Measurements from ENCODE around the gene HMG20B.

- TF ChIP-seq, protein P1, sequence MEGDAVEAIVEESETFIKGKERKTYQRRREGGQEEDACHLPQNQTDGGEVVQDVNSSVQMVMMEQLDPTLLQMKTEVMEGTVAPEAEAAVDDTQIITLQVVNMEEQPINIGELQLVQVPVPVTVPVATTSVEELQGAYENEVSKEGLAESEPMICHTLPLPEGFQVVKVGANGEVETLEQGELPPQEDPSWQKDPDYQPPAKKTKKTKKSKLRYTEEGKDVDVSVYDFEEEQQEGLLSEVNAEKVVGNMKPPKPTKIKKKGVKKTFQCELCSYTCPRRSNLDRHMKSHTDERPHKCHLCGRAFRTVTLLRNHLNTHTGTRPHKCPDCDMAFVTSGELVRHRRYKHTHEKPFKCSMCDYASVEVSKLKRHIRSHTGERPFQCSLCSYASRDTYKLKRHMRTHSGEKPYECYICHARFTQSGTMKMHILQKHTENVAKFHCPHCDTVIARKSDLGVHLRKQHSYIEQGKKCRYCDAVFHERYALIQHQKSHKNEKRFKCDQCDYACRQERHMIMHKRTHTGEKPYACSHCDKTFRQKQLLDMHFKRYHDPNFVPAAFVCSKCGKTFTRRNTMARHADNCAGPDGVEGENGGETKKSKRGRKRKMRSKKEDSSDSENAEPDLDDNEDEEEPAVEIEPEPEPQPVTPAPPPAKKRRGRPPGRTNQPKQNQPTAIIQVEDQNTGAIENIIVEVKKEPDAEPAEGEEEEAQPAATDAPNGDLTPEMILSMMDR (IDR thresholded peaks at IDR 0.05): no peak
- TF ChIP-seq TEAD4 (IDR thresholded peaks at IDR 0.05; ENCODE audit: borderline replicate concordance, insufficient read depth) (no peak), RCOR1 (IDR thresholded peaks at IDR 0.05; ENCODE audit: low read length) (no peak), USF2 (IDR thresholded peaks at IDR 0.05; ENCODE audit: borderline replicate concordance, low read depth, low read length) (no peak), RAD21 (IDR thresholded peaks at IDR 0.05; ENCODE audit: low read length) (no peak), EZH2phosphoT487 (IDR thresholded peaks at IDR 0.05; ENCODE audit: borderline replicate concordance, low read depth) (no peak), RXRA (IDR thresholded peaks at IDR 0.05; ENCODE audit: borderline replicate concordance, low read depth) (no peak), ZBTB33 (IDR thresholded peaks at IDR 0.05; ENCODE audit: borderline replicate concordance, low read depth) (no peak), TAF1 (IDR thresholded peaks at IDR 0.05; ENCODE audit: borderline replicate concordance, low read depth, low read length) (no peak)
Measured at GRCh38 chr19:3586707-3587346, 14.1 kb downstream of the HMG20B start.
